GM12878 (cell line): ENCODE results near the gene CACHD1. TPM values are rescaled to one million over a fixed set of nuclear protein-coding genes. Genes with fewer than 3 reads are reported as not detected.

ENCODE experiments used
- ATAC-seq: fragments of 200-7000 bp; cut with Tn5 transposase; 3 replicates; pipeline ENCODE4 v1.9.1; 2020; ENCODE audit warnings: mild to moderate bottlenecking, moderate library complexity
- BruUV-seq: library from RNA; stranded (reverse); fragments of 400-500 nt; replicated peaks from 2 replicates; lab custom pipeline; 2021; lab: Mats Ljungman, UMichigan
- CTCF ChIA-PET: fragments of 300-600 bp; sonication (Branson Sonifier 250); formaldehyde crosslinking; extraction: SDS; loops from one replicate; lab custom pipeline; 2021; ENCODE audit warnings: inconsistent platforms; lab: Yijun Ruan, JAX
- POLR2A ChIA-PET: fragments of 350-600 bp; formaldehyde crosslinking; extraction: SDS; loops from one replicate; lab custom pipeline; 2021; ENCODE audit warnings: inconsistent platforms; lab: Charles Lee
- RAD21 ChIA-PET: fragments of 300-600 bp; sonication (Branson Sonifier 250); formaldehyde crosslinking; loops from one replicate; lab custom pipeline; 2023; ENCODE audit warnings: antibody characterized with exemption; ENCODE audit not compliant: unreplicated experiment; lab: Charles Lee
- SMC1A ChIA-PET: fragments of 300-600 bp; sonication (Branson Sonifier 250); formaldehyde crosslinking; loops from one replicate; lab custom pipeline; 2023; ENCODE audit not compliant: unreplicated experiment, uncharacterized antibody; lab: Charles Lee
- DNase-seq: peaks from one replicate; pipeline ENCODE4 v3.0.0-alpha.2; 2011; ENCODE audit warnings: low read depth, low spot score
- FAIRE-seq: peaks from 3 replicates; lab custom pipeline; 2011; peaks lifted over from hg19 to GRCh38; lab: Jason Lieb, UNC
- H2AFZ ChIP-seq: 2 replicates; pipeline ENCODE4 v1.6.0; 2011; ENCODE audit warnings: low read depth, low read length, control low read depth; ENCODE audit not compliant: control insufficient read depth
- H3K27ac ChIP-seq: 2 replicates; pipeline ENCODE4 v1.5.1; 2011; ENCODE audit warnings: control low read depth; ENCODE audit not compliant: control insufficient read depth, insufficient read depth
- H3K27me3 ChIP-seq, 2 experiments: replicated peaks in 1 of 2; 2 replicates each; pipeline versions ENCODE4 v1.6.0 to v1.6.1; 2011; ENCODE audit warnings: low read length in 1 of 2; ENCODE audit not compliant: control insufficient read depth in 2 of 2, insufficient read depth in 2 of 2
- H3K36me3 ChIP-seq, 2 experiments: 2 replicates each; pipeline ENCODE4 v1.5.1; 2011; ENCODE audit warnings: low read length in 1 of 2; ENCODE audit not compliant: control insufficient read depth in 2 of 2, insufficient read depth in 2 of 2
- H3K4me1 ChIP-seq: 2 replicates; pipeline ENCODE4 v1.6.1; 2011; ENCODE audit warnings: mild to moderate bottlenecking, low read length, moderate library complexity, mixed read lengths; ENCODE audit not compliant: control insufficient read depth, insufficient read depth
- H3K4me2 ChIP-seq: 2 replicates; pipeline ENCODE4 v1.6.0; 2011; ENCODE audit warnings: control low read depth; ENCODE audit not compliant: control insufficient read depth, insufficient read depth
- H3K4me3 ChIP-seq: fragments of 200-600 bp; sonication (generic); 2 replicates; pipeline ENCODE4 v1.5.1; 2016
- H3K79me2 ChIP-seq: 2 replicates; pipeline ENCODE4 v1.6.0; 2011; ENCODE audit warnings: low read length; ENCODE audit not compliant: control insufficient read depth, insufficient read depth
- H3K9ac ChIP-seq: 2 replicates; pipeline ENCODE4 v1.8.0; 2011; ENCODE audit warnings: low read length, control low read depth, mixed read lengths; ENCODE audit not compliant: control insufficient read depth, insufficient read depth
- H3K9me3 ChIP-seq: replicated peaks from 3 replicates; pipeline ENCODE4 v1.5.1; 2011; ENCODE audit warnings: mild to moderate bottlenecking, low read length; ENCODE audit not compliant: control insufficient read depth, insufficient read depth
- H4K20me1 ChIP-seq: 2 replicates; pipeline ENCODE4 v1.6.0; 2011; ENCODE audit not compliant: control insufficient read depth, insufficient read depth
- BCL11A ChIP-seq: IDR thresholded peaks from 2 replicates; pipeline ENCODE4 v1.6.1; 2011; ENCODE audit warnings: low read depth, low read length
- CBX5 ChIP-seq: sonication (generic); IDR thresholded peaks from 2 replicates; pipeline ENCODE4 v1.6.1; 2016; ENCODE audit warnings: low read depth, moderate library complexity, mild to moderate bottlenecking, inconsistent platforms
- CHD4 ChIP-seq: fragments of 200-600 bp; sonication (generic); IDR thresholded peaks from 2 replicates; pipeline ENCODE4 v1.6.1; 2016; ENCODE audit warnings: mild to moderate bottlenecking
- ETV6 ChIP-seq, 2 experiments: fragments of 450-650 bp in 1 of 2; IDR thresholded peaks in 1 of 2; conservative IDR thresholded peaks in 1 of 2; 2 replicates each; pipeline ENCODE4 v1.6.1; 2014; ENCODE audit warnings: antibody characterized with exemption in 1 of 2, borderline replicate concordance in 1 of 2, low read depth in 1 of 2, mild to moderate bottlenecking in 1 of 2, moderate library complexity in 1 of 2
- EZH2 ChIP-seq: IDR thresholded peaks from 2 replicates; pipeline ENCODE4 v1.6.1; 2012; ENCODE audit warnings: low read depth, mild to moderate bottlenecking, control low read depth, inconsistent platforms, low read length, borderline replicate concordance; ENCODE audit not compliant: control insufficient read depth
- JUND ChIP-seq: IDR thresholded peaks from 2 replicates; pipeline ENCODE4 v1.6.1; 2012; ENCODE audit warnings: low read depth, mild to moderate bottlenecking, low read length, improper control_type of control experiment, moderate library complexity
- MEF2A ChIP-seq: IDR thresholded peaks from 2 replicates; pipeline ENCODE4 v1.6.1; 2011; ENCODE audit warnings: low read depth, mild to moderate bottlenecking, low read length, moderate library complexity; ENCODE audit not compliant: insufficient read depth
- MEF2B ChIP-seq: fragments of 450-650 bp; IDR thresholded peaks from 2 replicates; pipeline ENCODE4 v1.6.1; 2018; ENCODE audit warnings: mild to moderate bottlenecking, moderate library complexity; ENCODE audit not compliant: partially characterized antibody, poor library complexity, severe bottlenecking
- MLLT1 ChIP-seq: fragments of 450-650 bp; IDR thresholded peaks from 2 replicates; pipeline ENCODE4 v1.6.1; 2016; ENCODE audit warnings: mild to moderate bottlenecking
- NFYB ChIP-seq: IDR thresholded peaks from 2 replicates; pipeline ENCODE4 v1.6.1; 2011; ENCODE audit warnings: low read depth, mild to moderate bottlenecking, low read length, improper control_type of control experiment, moderate library complexity; ENCODE audit not compliant: insufficient read depth
- NR2F1 ChIP-seq: fragments of 450-650 bp; conservative IDR thresholded peaks from 2 replicates; pipeline ENCODE4 v1.6.1; 2017; ENCODE audit warnings: mild to moderate bottlenecking
- STAT3 ChIP-seq: IDR thresholded peaks from 2 replicates; pipeline ENCODE4 v1.6.1; 2011; ENCODE audit warnings: low read depth, low read length, improper control_type of control experiment
- SUZ12 ChIP-seq: fragments of 200-600 bp; sonication (generic); IDR thresholded peaks from one replicate; pipeline ENCODE4 v1.6.1; 2018; ENCODE audit warnings: antibody characterized with exemption, mild to moderate bottlenecking; ENCODE audit not compliant: unreplicated experiment
- TARDBP ChIP-seq: IDR thresholded peaks from 2 replicates; pipeline ENCODE4 v1.6.1; 2016; ENCODE audit warnings: borderline replicate concordance
- TBL1XR1 ChIP-seq: IDR thresholded peaks from 2 replicates; pipeline ENCODE4 v1.6.1; 2012; ENCODE audit warnings: low read depth, low read length, improper control_type of control experiment
- WRNIP1 ChIP-seq: IDR thresholded peaks from 2 replicates; pipeline ENCODE4 v1.6.1; 2011; ENCODE audit warnings: low read depth, low read length, improper control_type of control experiment, borderline replicate concordance
- ZZZ3 ChIP-seq: IDR thresholded peaks from 2 replicates; pipeline ENCODE4 v1.6.1; 2011; ENCODE audit warnings: low read depth; ENCODE audit not compliant: control insufficient read depth, insufficient read length
- WGBS: methylation state at CpG from one replicate; pipeline ENCODE4 v1.1.6; 2016; ENCODE audit warnings: low lambda C conversion rate; ENCODE audit not compliant: insufficient replicate concordance, insufficient coverage; ENCODE audit errors: missing lambda C conversion rate; 5-methylcytosine and 5-hydroxymethylcytosine counted together
- in situ Hi-C: fragments of 300-500 bp; cut with MboI; formaldehyde crosslinking; loops from 9 replicates; pipeline ENCODE4 v1.14.3; 2018; ENCODE audit warnings: mixed read lengths
- intact Hi-C: fragments of 100-400 bp; cut with micrococcal nuclease; formaldehyde crosslinking; loops from one replicate; pipeline ENCODE4 v1.14.2; 2022; ENCODE audit not compliant: unreplicated experiment
- polyA plus RNA-seq, 11 experiments: library from polyadenylated mRNA; depleted of rRNA in 4 of 11; unstranded in 6 of 11; stranded (reverse) in 5 of 11; fragments of >200 nt; fragmentation: Nextera tagmentation in 4 of 11; fragmentation: Illumina TruSeq in 1 of 11; extraction: Ambion mirVana in 4 of 11; extraction: Trizol in 1 of 11; gene quantifications; 1 replicate in 1 of 11; 2 replicates in 10 of 11; pipeline versions ENCODE4 v1.2.1 to v1.2.3, GENCODE V29; 2011 to 2016; ENCODE audit warnings: inconsistent platforms in 2 of 11, missing spikeins in 2 of 11, low read depth in 1 of 11
- total RNA-seq, 4 experiments: library from RNA; depleted of rRNA in 3 of 4; stranded (reverse); fragments of >200 nt in 3 of 4; fragmentation: Illumina TruSeq in 1 of 4; extraction: Trizol in 1 of 4; gene quantifications; 2 replicates each; pipeline versions ENCODE4 v1.2.1 to v1.2.3, GENCODE V29; 2013 to 2021
- TF ChIP-seq, protein P1 (sequence below): fragments of 450-650 bp; IDR thresholded peaks from 2 replicates; pipeline ENCODE4 v1.6.1; 2017; ENCODE audit warnings: mild to moderate bottlenecking, moderate library complexity

The CACHD1 gene
- total and polyA plus RNA-seq, 10 of the 15 experiments (the other 5 are each of a cell fraction or from before 2014, with no cell fraction given) = 0.03 TPM; not detected in 9

DNA sequence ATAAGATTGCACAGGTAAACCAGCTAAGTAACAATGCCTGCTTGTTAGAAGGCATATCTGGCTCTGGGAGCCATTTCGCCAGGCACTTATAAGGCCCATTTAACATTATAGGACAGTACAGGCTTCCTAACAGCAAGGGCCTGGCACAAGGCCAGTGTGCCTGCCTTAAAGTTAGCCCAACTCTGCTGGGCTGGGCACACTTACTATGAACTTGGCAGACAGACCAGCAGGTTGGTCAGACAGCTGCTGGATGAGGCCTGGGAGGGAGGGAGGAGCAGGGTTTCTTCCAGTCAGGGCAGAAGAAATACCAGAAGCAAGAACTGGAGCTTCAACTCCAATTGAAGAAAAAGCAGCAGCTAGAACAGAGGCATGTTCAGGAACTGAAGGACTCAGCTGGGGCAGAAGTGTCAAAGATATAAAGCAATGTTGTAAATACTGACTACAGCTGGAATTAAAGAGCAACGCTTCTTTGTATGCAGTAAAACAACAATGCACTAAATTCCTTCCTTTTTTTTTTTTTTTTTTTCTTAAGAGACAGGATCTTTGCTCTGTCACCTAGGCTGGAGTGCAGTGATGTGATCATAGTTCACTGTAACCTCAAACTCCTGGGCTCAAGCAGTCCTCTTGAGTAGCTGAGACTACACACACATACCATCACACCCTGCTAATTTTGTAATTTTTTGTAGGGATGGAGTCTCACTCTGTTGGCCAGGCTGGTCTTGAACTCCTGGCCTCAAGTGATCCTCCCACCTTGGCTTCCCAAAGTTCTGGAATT, 4.9 kb downstream of the CACHD1 start:
- no peaks in the 10 kb centered on the region for H3K4me1 ChIP-seq
- ChIA-PET SMC1A (no interaction called here), RAD21 (no interaction called here), POLR2A (no interaction called here), CTCF (no interaction called here)
- no peaks in the 10 kb centered on the region for H3K79me2 ChIP-seq
- no peak overlapping the region for H3K9ac ChIP-seq
- FAIRE-seq (no peak), ATAC-seq (no peak)
- H3K36me3 ChIP-seq = no peaks in the 10 kb centered on the region
- 5% methylated on average over 2 of the region's 2 CpGs for WGBS
- no peaks in the 10 kb centered on the region for H3K9me3 ChIP-seq
- no peaks in the 10 kb centered on the region for H4K20me1 ChIP-seq
- no peak overlapping the region for H2AFZ ChIP-seq
- H3K27ac ChIP-seq = no peak overlapping the region
- in situ Hi-C loops = no loop called here
- no peak for TF ChIP-seq JUND
- TF ChIP-seq MEF2B = no peak
- TF ChIP-seq MEF2A = no peak
- no peak for TF ChIP-seq CBX5
- TF ChIP-seq SUZ12 = no peak
- TF ChIP-seq TARDBP = no peak
- TF ChIP-seq EZH2 = no peak
- no peak for TF ChIP-seq MLLT1
- TF ChIP-seq, protein P1, sequence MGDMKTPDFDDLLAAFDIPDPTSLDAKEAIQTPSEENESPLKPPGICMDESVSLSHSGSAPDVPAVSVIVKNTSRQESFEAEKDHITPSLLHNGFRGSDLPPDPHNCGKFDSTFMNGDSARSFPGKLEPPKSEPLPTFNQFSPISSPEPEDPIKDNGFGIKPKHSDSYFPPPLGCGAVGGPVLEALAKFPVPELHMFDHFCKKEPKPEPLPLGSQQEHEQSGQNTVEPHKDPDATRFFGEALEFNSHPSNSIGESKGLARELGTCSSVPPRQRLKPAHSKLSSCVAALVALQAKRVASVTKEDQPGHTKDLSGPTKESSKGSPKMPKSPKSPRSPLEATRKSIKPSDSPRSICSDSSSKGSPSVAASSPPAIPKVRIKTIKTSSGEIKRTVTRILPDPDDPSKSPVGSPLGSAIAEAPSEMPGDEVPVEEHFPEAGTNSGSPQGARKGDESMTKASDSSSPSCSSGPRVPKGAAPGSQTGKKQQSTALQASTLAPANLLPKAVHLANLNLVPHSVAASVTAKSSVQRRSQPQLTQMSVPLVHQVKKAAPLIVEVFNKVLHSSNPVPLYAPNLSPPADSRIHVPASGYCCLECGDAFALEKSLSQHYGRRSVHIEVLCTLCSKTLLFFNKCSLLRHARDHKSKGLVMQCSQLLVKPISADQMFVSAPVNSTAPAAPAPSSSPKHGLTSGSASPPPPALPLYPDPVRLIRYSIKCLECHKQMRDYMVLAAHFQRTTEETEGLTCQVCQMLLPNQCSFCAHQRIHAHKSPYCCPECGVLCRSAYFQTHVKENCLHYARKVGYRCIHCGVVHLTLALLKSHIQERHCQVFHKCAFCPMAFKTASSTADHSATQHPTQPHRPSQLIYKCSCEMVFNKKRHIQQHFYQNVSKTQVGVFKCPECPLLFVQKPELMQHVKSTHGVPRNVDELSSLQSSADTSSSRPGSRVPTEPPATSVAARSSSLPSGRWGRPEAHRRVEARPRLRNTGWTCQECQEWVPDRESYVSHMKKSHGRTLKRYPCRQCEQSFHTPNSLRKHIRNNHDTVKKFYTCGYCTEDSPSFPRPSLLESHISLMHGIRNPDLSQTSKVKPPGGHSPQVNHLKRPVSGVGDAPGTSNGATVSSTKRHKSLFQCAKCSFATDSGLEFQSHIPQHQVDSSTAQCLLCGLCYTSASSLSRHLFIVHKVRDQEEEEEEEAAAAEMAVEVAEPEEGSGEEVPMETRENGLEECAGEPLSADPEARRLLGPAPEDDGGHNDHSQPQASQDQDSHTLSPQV = no peak
- TF ChIP-seq BCL11A = no peak
- no peak for TF ChIP-seq CHD4
- no peak for TF ChIP-seq TBL1XR1
- no peak for TF ChIP-seq STAT3
- TF ChIP-seq ZZZ3 = no peak
- no peak for TF ChIP-seq NFYB
- TF ChIP-seq ETV6 (conservative IDR thresholded peaks at IDR 0.05 in 1 of 2, IDR thresholded peaks at IDR 0.05 in 1 of 2; ENCODE audit: borderline replicate concordance in 1 of 2, low read depth in 1 of 2) = no peak
- TF ChIP-seq NR2F1 = no peak
- TF ChIP-seq WRNIP1 = no peak
- TF ChIP-seq, all 136 proteins: peak for 0
- Histone ChIP-seq H3K4me3 (no peak overlapping the region), H3K4me2 (no peak overlapping the region), H3K27me3 (peaks cover 6 to 8% of the 10 kb centered on the region in 2 experiments)
- intact Hi-C loops = no loop called here
- no peak for DNase-seq
- no TSS peak for BruUV-seq
